HG03108 (cell line): ENCODE data around the gene PPARGC1A.

Source experiments
- ATAC-seq: cut with Tn5 transposase; IDR thresholded peaks from one replicate; pipeline ENCODE4 v1.9.1; 2021; ENCODE audit warnings: moderate library complexity; ENCODE audit not compliant: unreplicated experiment

The PPARGC1A gene

GRCh38 chr4:23775694-23776093 lies 114.2 kb downstream of the PPARGC1A start:
- ATAC-seq: no peak

DNA sequence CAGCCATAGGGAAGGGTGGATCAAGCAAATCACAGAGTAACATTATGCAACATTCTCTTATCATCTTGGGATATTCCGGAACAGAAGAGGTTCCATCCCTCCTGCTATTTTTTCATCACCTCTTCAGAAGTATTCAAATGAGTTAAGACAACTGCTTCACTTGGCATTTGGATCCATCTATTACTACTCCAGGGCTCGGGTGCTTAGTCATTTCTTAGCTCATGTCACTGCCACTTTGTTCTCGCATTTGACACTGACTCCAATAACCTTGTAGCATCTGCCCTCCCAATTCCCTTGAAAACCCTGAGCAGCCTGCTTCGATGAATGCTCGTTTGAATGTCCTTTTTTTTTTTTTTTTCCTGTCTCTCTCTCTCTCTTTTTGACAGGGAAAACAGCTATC lies 114.9 kb downstream of the PPARGC1A start:
- ATAC-seq: no peak

DNA sequence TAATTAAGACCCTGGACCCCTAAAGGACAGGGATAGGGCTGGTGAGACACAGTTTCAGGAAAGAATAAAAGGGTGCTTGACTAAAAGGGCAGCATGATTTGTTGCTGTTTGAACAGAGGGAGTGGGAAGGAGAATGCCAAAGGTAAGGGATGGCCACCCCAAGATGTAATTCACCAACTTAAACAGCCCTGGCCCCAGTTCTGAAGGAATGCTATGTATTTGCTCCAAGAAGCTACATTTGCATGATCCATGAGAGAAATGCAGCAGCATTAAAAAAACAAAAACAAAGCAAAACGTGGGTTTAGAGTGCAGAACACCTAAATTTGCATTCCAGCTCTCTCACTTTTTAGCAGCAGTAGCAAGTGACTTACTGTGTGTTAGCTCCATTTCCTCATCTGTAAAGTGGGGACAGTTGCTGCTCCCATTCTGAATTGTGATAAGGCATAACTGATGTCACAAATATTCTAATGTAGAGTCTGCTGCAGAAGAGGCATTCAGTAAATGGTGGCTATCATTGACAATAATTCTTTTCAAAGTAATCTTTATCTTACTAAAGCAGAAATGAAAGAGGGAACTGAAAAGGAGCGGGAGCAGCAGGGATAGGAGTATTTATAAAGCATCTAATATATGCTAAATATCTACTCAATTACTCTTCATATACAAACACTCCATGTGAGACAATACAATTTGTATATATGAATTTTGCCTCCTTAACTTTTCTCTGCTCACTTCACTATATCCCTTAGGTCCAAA lies 115.8 kb downstream of the PPARGC1A start:
- ATAC-seq: no peak

- ATAC-seq: no peak
These were observed 119.8 kb downstream of the PPARGC1A start for GRCh38 chr4:23770011-23770410.

DNA sequence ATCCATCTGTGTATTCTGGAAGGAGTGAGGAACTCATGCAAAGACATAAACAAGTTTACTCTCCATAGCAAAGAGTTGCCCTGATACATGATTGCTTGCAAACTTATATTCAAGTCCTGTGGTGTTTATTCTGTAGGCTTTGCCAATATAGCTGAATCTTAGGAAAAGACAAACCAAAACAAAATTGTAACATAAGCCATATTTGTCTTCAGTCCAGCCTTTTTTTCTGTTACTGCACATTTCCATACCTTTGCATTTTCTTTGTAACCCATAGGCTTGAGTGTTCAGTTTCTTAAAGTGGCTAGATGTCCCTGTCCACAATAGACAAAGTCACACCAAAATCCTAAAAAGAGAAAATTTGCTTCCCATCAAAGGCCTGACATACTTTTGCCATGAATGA lies 120.4 kb downstream of the PPARGC1A start:
- no peak for ATAC-seq

DNA sequence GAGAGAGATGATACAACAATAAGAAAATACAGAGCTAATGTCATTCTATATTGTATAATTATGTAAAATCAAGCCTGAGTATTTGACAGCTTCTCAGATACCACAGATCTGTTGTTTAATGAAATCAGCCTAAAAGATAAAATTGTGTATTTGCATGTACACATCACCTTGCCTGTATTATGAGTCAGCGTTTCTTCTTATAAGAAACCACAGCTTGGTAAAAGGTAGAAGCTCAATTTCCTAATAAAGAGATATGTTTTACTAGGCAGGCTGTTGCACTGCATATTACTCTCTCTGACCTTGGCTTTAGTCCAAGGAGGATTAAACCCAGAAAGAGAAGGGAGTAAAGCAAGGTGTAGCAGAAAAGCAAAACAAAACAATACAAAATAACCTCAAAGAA lies 121.3 kb downstream of the PPARGC1A start:
- ATAC-seq: no peak

- ATAC-seq: no peak
These were observed 123.5 kb downstream of the PPARGC1A start for GRCh38 chr4:23766344-23766743.

GRCh38 chr4:23763559-23763958 lies 126.3 kb downstream of the PPARGC1A start:
- no peak for ATAC-seq

DNA sequence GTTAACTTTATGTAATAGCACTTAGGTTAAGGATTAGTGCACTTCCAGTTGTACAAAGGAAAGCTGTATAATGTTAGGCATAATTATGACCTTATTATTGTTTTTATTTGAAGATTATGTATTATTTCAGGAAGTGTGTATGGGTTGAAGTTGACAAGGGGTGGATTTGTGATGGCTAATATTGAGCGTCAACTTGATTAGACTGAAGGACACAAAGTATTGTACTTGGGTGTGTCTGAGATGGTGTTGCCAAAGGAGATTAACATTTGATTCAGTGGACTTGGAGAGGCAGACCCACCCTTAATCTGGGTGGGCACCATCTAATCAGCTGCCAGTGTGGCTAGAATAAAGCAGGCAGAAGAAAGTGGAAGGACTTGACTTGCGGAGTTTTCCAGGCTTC lies 127.3 kb downstream of the PPARGC1A start:
- no peak for ATAC-seq

DNA sequence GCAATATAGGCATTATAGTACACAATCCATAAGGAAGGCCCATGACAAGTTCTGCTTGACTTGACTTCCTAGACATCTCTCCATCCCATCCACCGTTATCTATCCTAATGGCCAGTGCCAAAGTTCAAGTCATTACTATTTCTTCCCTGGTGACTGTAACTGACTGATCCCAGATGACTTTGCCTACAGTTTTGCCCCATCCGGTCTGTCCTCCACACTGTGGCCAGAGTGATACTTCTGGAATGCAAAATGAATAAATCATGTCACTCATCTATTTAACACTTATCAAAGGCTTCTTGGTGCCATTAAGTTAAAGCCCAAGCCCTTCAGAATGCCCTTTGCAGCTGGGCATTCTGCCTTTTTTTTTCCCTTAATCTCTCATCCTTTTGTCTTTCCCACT lies 130.8 kb downstream of the PPARGC1A start:
- no peak for ATAC-seq

- no peak for ATAC-seq
These were observed 135.2 kb downstream of the PPARGC1A start for GRCh38 chr4:23754688-23755087.

GRCh38 chr4:23750125-23750524 lies 139.7 kb downstream of the PPARGC1A start:
- no peak for ATAC-seq

DNA sequence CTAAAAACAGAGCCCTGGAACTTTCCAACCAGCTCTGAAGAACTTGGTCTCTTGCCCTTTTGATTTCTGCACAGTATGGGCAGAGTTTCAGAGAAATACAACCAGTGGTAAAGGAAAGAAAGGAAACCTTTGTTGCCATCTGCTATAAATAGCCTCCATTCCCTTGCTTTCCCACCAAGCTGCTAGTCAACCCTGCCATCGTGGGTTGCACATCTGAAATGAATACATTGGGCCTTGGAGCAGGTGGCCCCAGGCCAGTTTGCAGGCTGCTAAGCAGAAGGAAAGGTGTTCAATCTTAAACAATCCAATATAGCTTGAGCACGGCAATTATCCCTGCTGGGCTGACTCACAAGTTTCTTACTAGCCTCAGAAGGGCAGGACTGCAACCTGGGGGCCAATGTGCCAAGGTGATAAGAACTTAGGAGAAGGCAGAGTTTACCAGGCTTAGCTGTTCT lies 142.5 kb downstream of the PPARGC1A start:
- ATAC-seq: no peak

DNA sequence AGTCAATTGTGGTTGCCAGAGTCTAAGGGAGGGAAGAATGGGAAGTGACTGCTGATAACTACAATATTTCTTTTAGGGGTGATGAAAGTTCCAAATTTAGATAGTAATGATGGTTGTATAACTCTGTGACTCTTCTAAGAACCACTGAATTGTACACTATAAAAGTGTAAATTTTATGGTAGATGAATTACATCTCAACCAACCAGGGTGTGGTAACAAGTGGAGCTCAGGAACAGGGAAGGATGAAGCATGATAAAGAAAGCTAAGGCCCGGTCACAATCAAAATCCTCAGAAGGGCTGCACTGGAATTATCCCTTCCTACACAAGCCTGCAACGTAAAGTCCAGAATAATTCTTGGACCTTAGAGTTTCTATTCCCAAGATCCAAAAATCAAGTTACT lies 143.2 kb downstream of the PPARGC1A start:
- ATAC-seq: no peak

DNA sequence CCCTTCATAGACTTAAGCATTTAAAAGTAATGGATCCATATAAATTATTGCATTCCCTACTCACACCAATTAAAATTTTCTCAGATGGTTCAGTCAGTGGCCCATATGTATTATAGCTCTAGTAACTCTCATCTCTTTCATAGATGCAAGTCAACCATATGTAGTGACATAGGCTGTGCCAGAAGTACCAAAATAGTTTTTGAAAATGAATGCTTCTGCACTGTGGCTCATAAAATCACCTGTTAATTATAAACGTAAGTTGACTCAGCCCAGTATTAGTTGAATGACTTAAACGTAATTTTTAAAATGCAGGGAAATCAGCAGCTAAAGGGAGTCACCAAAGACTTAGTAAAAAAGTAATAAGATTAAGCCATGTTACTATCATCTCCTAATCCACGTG lies 143.8 kb downstream of the PPARGC1A start:
- ATAC-seq: no peak

DNA sequence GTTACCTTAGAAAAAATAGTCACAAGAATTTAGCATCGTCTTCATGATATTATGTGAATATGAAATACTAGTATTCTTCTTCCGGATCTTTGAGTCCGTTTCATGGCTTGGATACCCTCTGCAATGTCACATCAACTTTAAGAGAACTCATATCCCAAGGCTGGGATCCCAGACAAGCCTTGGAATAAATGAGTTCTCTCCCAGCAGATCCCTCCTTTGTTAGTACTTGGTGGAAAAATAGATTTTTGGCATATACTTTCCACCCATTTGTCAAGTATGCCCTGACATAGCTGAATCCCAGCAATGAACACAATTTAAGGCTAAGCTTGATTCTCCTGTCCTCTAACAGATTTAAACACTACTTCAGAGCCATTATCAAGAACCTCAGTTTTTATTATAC lies 144.5 kb downstream of the PPARGC1A start:
- ATAC-seq: no peak
